Colonic mucosa (tissue), 4 donors: Measurements from ENCODE around the gene CCDC8. TPM values are rescaled to one million over a fixed set of nuclear protein-coding genes. Genes with fewer than 3 reads are reported as not detected.
A peak's percentile ranks its signal among the peaks of the same experiment; 100 is the strongest.

Experiments used
- DNase-seq: peaks from one replicate; pipeline ENCODE4 v3.0.0-alpha.2; 2020
- H3K27ac ChIP-seq: fragments of 200-600 bp; one replicate; pipeline ENCODE4 v1.8.0; 2021
- H3K27me3 ChIP-seq: fragments of 200-600 bp; one replicate; pipeline ENCODE4 v1.8.0; 2021
- H3K36me3 ChIP-seq: fragments of 200-600 bp; one replicate; pipeline ENCODE4 v1.8.0; 2021
- H3K4me1 ChIP-seq: fragments of 200-600 bp; one replicate; pipeline ENCODE4 v1.8.0; 2021; ENCODE audit warnings: mild to moderate bottlenecking
- H3K4me3 ChIP-seq: fragments of 200-600 bp; one replicate; pipeline ENCODE4 v1.8.0; 2021
- H3K9ac ChIP-seq, 2 donors: one replicate each; pipeline ENCODE4 v1.7.0; 2013; ENCODE audit warnings: control low read depth in 2 of 2, low read depth in 2 of 2, low read length in 2 of 2
- H3K9me3 ChIP-seq: fragments of 200-600 bp; one replicate; pipeline ENCODE4 v1.8.0; 2021
- intact Hi-C: fragments of 100-400 bp; cut with DNase I; formaldehyde crosslinking; loops from one replicate; pipeline ENCODE4 v1.14.1; 2022
- total RNA-seq, 2 donors: library from RNA; stranded (reverse); fragmentation: NEBNext Ultra II Directional in 1 of 2; extraction: Animal tissue kit (Norgen Biotek cat#: 25700) in 1 of 2; gene quantifications; one replicate each; pipeline ENCODE4 v1.2.1, GENCODE V29; 2021
- TF ChIP-seq, protein P1 (sequence below): fragments of 200-600 bp; IDR thresholded peaks from one replicate; pipeline ENCODE4 v1.8.0; 2022; ENCODE audit warnings: antibody characterized with exemption, mild to moderate bottlenecking
- donor health status: healthy.
- donor health status: DM: no; HTN: no; CAD: no.
- donor health status: DM: no; HTN: no; CAD: no.

Gene CCDC8
- total RNA-seq, 2 donors from 2014 or later, result 0.99 to 1.1 TPM

DNA sequence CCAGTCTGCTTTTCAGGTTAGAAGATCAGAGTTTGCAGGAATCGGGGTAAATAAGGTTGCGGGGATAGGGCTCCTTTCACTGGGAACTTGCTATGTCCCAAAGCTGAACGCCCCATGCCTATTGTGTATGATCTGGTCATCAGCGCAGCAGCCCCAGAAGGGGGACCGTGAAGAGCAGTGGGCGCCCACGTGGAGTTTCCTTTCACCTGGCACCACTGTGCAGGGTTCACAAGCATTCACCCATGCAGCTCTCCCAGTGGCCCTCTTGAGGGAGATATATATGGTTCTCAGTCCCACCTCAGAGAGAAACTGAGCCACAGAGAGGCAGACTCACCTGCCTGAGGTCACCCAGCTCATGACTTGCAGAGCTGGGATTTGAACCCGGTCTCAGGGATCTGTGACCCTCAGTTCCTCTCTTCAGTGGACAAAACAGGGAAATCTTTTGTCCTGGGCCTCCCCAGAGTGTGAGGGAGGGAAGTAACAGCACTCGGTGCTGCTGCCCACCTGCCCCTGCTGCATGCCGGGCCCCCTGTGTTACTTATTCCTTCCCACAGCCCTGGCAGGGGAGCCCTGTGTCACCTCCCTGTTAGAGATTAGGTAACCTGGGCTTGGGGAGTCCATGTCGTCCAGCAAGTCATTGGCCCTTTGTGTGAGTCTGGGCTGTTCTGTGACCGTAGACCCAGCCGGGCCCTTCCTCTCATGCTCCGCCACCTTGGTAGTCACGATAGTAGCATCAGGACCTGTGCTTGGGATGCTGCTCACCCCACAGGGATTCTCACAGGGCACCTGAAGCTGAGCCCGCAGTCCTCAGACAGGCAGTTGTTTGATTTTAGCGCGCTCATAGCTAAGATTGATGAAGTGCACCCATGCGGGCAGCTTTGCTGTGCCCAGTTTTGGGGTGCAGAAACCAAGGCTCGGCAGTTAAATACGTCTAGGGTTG is 38.6 kb downstream of the CCDC8 start:
- H3K9ac ChIP-seq, result peak overlapping the region in 1 of 2 donors; percentile 50
- TF ChIP-seq, protein P1, sequence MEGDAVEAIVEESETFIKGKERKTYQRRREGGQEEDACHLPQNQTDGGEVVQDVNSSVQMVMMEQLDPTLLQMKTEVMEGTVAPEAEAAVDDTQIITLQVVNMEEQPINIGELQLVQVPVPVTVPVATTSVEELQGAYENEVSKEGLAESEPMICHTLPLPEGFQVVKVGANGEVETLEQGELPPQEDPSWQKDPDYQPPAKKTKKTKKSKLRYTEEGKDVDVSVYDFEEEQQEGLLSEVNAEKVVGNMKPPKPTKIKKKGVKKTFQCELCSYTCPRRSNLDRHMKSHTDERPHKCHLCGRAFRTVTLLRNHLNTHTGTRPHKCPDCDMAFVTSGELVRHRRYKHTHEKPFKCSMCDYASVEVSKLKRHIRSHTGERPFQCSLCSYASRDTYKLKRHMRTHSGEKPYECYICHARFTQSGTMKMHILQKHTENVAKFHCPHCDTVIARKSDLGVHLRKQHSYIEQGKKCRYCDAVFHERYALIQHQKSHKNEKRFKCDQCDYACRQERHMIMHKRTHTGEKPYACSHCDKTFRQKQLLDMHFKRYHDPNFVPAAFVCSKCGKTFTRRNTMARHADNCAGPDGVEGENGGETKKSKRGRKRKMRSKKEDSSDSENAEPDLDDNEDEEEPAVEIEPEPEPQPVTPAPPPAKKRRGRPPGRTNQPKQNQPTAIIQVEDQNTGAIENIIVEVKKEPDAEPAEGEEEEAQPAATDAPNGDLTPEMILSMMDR, result no peak
- H3K27ac ChIP-seq, result no peak overlapping the region

DNA sequence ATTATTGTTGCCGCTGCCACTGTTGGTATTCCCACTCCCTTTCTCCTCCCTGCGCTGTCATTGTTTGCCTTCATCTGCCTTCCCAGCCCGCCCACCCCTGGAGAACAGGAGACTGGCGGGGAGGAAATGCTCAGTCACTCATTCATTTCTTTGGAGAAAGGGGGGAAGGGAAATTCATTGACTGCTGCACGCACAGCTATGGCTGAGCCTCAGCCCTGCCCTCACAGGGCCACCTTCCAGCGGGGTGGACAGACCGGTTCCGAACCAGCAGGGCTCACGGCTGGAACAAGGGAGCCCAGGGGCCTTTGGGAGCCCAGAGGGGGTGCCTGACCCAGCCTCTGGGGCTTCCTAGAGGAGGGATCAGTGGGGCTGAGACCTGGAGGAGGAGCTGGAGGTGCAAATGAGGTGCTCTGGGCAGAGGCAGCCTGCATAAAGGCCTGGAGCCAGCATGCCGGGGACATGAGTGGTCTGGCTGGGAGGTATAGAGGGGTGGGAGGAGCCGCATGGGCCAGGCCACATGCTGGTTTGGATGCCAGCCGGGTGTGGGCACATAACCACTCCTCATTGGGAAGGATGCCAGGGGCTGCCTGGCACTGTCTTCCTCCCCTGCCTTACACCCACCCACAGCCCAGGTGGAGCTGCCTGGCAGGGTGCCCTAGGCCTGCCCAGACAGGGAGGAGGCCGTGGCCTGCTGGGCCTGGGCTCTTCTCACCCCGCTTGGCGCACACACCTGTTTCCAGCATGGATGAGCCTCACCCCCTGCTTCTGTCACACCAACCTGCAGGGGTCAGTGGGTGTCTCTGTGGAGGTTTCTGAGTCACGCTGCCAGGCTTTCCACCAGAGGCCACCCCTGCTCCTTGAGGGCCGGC is 39.6 kb downstream of the CCDC8 start:
- DNase-seq, result peak; percentile 95
- intact Hi-C loops, result no loop called here
- H3K27ac ChIP-seq, result peak overlapping the region; percentile 62
- no peaks in the 10 kb centered on the region for H3K27me3 ChIP-seq
- TF ChIP-seq, protein P1, result no peak
- peak overlapping the region; percentile 50 to 61 for H3K9ac ChIP-seq
- peaks cover 7% of the 10 kb centered on the region for H3K36me3 ChIP-seq
- H3K4me3 ChIP-seq, result no peak overlapping the region
- peaks cover 17% of the 10 kb centered on the region for H3K4me1 ChIP-seq
- H3K9me3 ChIP-seq, result no peaks in the 10 kb centered on the region

More for the DNA sequence above, 38.6 kb downstream of the CCDC8 start:
- H3K36me3 ChIP-seq, result peaks cover 7% of the 10 kb centered on the region
- no peak for DNase-seq
- intact Hi-C loops, result no loop called here
- no peaks in the 10 kb centered on the region for H3K27me3 ChIP-seq
- H3K9me3 ChIP-seq, result no peaks in the 10 kb centered on the region
- peaks cover 17% of the 10 kb centered on the region for H3K4me1 ChIP-seq
- H3K4me3 ChIP-seq, result no peak overlapping the region

DNA sequence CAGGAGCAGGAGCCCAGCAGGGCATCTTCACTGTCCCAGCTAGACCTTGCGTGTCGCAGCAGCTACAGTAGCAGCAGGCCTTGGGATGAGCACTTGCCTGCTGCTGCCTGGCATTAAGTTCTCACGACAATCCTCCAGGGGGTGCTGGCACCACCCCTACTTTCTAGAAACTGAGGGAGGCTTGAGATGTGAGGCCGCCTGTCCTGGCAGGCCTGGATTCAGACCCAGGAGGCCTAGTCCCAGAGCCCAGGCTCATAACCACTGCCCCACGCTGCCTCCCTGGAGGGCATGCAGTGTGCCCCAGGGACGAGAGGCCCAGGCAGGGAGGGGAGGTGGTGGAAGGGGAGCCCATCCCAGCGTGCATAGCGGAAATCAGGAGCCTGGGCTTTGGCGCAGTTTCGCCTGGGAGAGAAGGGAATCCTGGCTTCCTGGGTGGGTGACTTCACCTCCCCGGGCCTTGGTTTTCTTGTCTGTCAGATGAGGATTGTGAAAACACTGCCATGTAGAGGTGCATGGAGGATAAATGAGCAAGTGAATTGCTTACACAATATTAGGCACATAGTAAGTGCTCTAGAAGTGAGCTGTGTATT is 40.4 kb downstream of the CCDC8 start:
- no peak for DNase-seq
- intact Hi-C loops, result no loop called here
- H3K36me3 ChIP-seq, result peaks cover 7% of the 10 kb centered on the region
- H3K27ac ChIP-seq, result peak overlapping the region; percentile 62
- H3K4me3 ChIP-seq, result no peak overlapping the region
- H3K4me1 ChIP-seq, result peaks cover 17% of the 10 kb centered on the region
- H3K9me3 ChIP-seq, result no peaks in the 10 kb centered on the region
- no peak overlapping the region for H3K9ac ChIP-seq
- TF ChIP-seq, protein P1, result no peak
- H3K27me3 ChIP-seq, result no peaks in the 10 kb centered on the region

DNA sequence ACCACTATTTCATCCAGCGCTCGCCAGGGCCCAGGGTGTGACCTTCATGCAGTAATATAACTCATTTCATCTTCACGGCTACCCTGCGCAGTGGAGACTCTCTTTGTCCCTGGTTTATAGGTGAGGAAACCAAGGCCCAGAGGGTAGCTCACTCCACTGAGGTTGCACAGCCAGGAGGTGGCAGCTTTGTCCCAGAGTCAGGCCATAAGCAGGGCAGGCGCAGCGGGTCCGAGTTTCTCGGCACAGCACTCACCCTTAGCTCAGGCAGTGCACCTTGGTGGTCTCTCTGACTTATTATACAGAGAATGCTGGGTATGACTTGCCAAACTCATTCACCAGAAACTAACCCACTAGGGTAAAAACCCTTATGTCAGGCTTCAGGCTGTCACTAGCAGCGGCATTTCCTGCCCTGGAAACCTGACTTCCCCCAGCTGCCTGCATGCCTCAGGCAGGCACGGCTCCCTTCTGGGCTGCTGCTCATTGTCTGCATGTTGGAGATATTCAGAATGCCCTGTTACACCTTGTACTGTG is 41.9 kb downstream of the CCDC8 start:
- Histone ChIP-seq H3K4me1 (peaks cover 17% of the 10 kb centered on the region), H3K9me3 (no peaks in the 10 kb centered on the region), H3K4me3 (no peak overlapping the region), H3K27me3 (no peaks in the 10 kb centered on the region), H3K9ac (no peak overlapping the region), H3K27ac (no peak overlapping the region), H3K36me3 (peaks cover 2% of the 10 kb centered on the region)
- DNase-seq, result no peak
- intact Hi-C loops, result no loop called here
- TF ChIP-seq, protein P1, result no peak

DNA sequence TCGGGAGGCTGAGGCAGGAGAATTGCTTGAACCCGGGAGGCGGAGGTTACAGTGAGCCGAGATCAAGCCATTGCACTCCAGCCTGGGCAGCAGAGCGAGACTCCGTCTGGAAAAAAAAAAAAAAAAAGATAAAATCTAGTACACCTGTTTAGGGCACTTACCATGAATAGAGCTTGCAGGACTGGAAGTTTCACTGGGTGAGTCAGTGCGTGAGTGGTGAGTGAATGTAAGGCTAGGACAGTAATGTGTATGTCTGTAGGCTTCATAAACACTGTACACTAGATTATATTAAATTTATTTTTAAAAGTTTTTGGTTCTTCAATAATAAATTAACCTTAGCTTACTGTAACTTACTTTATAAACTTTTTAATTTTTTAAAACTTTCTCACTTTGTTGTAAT is 43.5 kb downstream of the CCDC8 start:
- Histone ChIP-seq H3K27me3 (no peaks in the 10 kb centered on the region), H3K9ac (no peak overlapping the region), H3K9me3 (no peaks in the 10 kb centered on the region), H3K4me1 (peaks cover 17% of the 10 kb centered on the region), H3K27ac (no peak overlapping the region), H3K36me3 (no peaks in the 10 kb centered on the region), H3K4me3 (no peak overlapping the region)
- TF ChIP-seq, protein P1, result no peak
- intact Hi-C loops, result no loop called here
- DNase-seq, result no peak
